ENCODE results near the gene DDR2. TPM values are rescaled to one million over a fixed set of nuclear protein-coding genes. Genes with fewer than 3 reads are reported as not detected.

DDR2 gene
- total RNA-seq, 2 donors from 2014 or later = 0.31 to 0.71 TPM

Other genes with a start within 250 kb of the DDR2 start
- gene SH2D1B, start 220.3 kb upstream of the DDR2 start, total RNA-seq = under 1 TPM in 1 of 2 donors, not detected in 1; 0.18 TPM
- gene UHMK1, start 134.6 kb upstream of the DDR2 start, total RNA-seq = 10 to 100 TPM; 45.6 to 51.8 TPM
- gene UAP1, start 70.7 kb upstream of the DDR2 start, total RNA-seq = 10 to 100 TPM; 18.6 to 34.0 TPM
- 10 to 100 TPM; 26.2 to 39.3 TPM for gene HSD17B7, start 158.2 kb downstream of the DDR2 start, total RNA-seq
- not detected for gene CCDC190, start 228.7 kb downstream of the DDR2 start, total RNA-seq